Measurements from ENCODE around the gene ZBTB49.

ZBTB49 gene

GRCh38 chr4:4284827-4285618, 5.0 kb upstream of the ZBTB49 start:
- DNase-seq (ENCODE audit: low spot score): peak; percentile 27

- DNase-seq (ENCODE audit: low spot score): no peak
Observed at GRCh38 chr4:4288098-4288497, 2.0 kb upstream of the ZBTB49 start.

DNA sequence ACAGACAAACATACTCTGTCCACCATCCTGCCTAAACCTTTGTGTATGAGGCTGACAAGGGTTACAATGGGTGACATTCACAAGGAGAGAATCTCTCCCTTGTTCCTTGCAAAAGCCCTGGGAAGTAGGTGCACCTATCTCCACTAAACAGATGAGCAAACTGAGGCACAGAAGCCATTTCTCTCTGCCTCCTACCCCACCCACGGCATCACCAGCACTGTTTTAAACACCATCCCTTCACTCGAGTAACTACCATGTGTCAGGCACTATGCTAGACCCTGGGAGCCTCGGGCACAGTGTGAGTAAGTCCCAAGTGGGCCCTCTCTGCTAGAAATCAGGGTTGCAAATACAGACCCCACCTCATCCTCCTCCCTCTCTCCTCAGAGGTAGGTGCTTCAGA, 996 bp upstream of the ZBTB49 start:
- DNase-seq (ENCODE audit: low spot score): no peak

- no peak for DNase-seq (ENCODE audit: low spot score)
Observed at GRCh38 chr4:4289597-4289940, 482 bp upstream of the ZBTB49 start.

DNA sequence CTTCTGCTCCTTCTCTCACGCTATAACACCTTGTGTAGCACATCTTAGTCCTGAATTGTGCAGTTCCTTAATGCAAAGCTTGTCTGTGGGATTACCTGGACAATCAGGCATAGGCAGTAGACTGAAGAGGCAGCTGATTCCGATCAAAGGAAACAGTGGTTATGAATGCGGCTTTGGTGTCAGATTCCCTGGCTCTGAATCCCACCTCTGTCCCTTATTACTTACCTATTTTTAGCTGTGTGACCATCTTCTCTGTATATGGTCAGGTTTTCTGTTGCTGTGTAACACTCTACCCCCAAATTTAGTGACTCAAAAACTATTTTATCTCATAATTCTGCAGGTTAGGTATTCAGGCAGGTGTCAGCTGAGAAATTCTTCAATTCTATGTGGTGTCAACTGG, 3.2 kb downstream of the ZBTB49 start:
- no peak for DNase-seq (ENCODE audit: low spot score)

- DNase-seq (ENCODE audit: low spot score): no peak
Observed at GRCh38 chr4:4296283-4296846, 6.3 kb downstream of the ZBTB49 start.

GRCh38 chr4:4299006-4299405, 9.0 kb downstream of the ZBTB49 start:
- DNase-seq (ENCODE audit: low spot score): no peak

GRCh38 chr4:4302001-4302400, 11.9 kb downstream of the ZBTB49 start:
- DNase-seq (ENCODE audit: low spot score): no peak

- no peak for DNase-seq (ENCODE audit: low spot score)
Observed at GRCh38 chr4:4302416-4302815, 12.4 kb downstream of the ZBTB49 start.

DNA sequence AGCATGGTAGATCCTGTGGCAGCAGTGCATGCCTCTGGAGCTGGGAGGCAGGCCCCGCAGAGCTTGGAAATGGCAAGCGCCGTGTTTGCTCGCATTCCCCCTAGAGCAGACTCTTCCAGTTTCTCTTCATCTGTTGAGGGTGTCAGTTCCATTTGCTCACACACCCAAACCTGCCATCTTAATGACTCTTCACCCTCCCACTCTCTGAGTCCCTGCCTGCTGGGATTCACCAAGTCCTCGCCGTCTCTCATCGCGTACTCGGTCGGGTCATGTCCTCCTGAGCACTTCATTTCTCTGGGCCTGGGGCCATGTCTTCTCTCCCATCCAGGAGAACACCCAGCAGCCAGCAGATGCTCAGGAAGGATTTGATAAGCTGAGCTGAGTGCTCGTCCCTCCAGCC, 16.9 kb downstream of the ZBTB49 start:
- DNase-seq (ENCODE audit: low spot score): no peak

- DNase-seq (ENCODE audit: low spot score): no peak
Observed at GRCh38 chr4:4308800-4309441, 18.9 kb downstream of the ZBTB49 start.

DNA sequence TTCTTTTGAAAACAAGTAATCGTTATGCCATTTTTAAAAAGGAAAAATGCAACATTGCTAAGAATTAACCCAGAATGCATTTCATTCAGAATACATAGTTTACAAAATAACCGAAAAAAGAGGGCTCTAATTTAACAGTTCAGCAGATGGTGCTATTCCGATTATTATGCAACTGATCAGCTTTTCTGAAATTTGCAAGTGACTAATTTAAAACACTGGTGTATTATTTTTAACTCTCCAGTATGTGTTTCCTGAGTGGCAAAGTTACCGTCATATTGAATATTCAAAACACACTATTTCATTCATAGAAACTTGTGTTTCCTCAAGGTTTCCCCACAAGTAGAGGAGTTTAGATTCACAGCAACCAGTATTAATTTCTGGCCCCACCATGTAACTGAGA, 21.1 kb downstream of the ZBTB49 start:
- no peak for DNase-seq (ENCODE audit: low spot score)

DNA sequence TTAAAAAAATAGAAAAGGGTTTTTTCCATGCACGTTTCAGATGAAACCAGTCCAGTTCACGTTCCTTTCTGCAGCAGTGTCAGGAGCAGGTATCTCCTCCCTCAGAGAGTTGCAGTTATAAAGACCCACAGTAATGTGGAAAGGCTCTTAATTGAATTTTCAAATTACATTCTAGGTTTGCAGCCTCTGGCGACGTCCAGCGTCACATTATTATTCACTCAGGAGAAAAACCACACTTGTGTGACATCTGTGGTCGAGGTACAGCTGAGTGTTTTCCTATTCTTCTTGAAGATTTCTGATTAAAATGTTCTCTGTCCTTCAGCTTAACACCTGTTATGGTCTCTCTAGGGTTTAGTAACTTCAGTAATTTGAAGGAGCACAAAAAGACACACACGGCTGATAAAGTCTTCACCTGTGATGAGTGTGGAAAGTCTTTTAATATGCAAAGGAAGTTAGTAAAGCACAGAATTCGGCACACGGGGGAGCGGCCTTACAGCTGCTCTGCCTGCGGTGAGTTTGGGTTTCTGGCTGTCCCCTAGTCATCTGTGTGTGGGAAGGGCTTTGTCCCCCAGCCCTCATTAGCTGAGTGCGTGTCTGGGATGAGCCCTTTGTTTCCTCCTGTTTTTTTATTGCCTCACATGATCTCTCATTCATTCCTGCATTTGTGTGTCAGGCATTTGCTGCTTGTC, 25.6 kb downstream of the ZBTB49 start:
- no peak for DNase-seq (ENCODE audit: low spot score)

DNA sequence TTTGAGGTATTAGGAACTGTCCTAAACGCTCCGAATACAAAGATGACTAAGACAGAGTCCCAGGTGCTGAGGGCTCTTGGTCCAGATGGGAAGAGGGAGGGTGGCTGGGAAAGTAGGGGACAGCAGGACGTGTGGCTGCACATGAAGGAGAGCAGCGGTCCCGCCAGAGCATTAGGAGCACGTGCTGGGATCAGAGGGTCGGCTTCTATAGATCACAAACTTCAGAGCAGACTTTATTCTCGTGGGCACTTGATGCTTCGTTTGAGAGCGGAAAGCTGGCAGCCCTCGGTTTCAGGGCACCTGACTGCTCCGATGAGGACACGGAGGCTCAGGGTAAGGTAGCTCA, 26.1 kb downstream of the ZBTB49 start:
- no peak for DNase-seq (ENCODE audit: low spot score)

DNA sequence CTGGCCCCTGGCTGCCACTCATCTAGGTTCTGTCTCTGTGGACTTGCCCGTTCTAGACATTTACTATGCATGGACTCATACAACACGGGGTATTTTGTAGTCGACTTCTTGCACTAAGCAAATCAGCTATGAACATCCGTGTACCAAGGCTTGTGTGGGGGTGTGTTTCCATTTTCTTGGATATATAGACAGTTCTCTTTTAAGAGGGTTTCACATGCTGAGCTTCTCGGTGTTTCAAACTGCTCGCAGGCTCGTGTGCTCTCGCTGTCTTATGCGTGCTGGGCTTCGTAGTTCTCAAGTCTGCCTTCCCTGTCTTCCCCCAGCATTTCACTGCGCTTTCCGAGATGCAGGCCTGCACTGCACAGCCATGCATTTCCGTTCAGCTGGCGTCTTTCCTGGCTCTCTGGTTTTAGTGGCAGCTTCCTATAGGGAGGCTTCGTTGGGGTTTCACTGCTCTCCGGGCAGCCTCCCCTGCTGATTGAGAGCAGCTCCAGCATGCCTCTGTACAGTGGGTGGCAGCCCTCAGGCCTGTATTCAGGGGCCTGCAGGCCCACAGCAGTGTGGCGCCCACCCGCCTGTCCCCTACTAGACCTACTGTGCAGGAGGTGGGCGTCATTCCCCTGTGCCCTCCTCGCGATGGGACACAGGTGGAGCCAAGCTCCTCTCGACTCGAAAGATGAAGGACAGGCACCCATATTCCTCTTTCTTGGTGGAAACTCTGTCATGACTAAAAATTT, 27.6 kb downstream of the ZBTB49 start:
- DNase-seq (ENCODE audit: low spot score): no peak

DNA sequence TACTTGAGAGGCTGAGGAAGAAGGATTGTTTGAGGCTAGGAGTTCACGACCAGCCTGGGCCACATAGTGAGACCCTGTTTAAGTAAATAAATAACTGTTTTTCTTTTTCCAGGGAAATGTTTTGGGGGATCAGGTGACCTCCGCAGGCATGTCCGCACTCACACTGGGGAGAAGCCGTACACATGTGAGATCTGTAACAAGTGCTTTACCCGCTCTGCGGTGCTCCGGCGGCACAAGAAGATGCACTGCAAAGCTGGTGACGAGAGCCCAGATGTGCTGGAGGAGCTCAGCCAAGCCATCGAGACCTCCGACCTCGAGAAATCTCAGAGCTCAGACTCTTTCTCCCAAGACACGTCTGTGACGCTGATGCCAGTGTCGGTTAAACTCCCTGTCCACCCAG, 30.5 kb downstream of the ZBTB49 start:
- no peak for DNase-seq (ENCODE audit: low spot score)

GRCh38 chr4:4320951-4321714, 31.1 kb downstream of the ZBTB49 start:
- no peak for DNase-seq (ENCODE audit: low spot score)

DNA sequence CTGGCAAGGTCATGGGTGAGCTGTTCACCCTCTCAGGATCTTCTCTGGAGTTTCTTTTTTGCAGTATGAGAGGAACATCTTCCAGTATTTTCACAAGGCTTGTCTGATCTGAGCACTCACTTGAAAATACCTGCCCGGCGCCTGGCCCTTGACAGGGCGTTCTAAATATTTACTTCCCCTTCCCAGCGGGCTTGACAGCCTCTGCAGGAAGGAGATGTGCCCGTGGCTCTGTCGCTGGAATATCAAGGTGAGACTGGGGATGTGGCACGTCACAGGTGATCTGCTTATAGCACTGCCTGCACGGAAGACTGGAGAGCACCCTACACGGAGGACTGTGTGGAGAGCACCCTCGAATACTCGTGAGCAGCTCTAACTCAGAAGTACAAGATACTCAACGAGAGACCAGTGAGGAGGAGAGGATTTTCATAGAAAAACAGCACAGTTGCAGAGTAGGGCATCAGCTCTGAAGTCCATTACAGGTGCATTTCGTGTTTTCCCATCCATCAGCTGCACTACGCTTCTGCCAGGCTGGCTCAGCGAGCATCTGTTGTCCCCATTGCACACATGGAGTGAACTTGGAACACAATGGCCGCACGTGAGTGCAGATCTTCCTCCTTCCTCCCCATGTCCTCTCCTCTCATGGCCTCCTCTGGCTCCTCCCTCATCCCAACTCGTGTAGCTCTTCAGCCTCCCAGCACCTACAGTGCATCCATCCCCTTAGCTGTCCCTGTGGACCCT, 32.1 kb downstream of the ZBTB49 start:
- no peak for DNase-seq (ENCODE audit: low spot score)

DNA sequence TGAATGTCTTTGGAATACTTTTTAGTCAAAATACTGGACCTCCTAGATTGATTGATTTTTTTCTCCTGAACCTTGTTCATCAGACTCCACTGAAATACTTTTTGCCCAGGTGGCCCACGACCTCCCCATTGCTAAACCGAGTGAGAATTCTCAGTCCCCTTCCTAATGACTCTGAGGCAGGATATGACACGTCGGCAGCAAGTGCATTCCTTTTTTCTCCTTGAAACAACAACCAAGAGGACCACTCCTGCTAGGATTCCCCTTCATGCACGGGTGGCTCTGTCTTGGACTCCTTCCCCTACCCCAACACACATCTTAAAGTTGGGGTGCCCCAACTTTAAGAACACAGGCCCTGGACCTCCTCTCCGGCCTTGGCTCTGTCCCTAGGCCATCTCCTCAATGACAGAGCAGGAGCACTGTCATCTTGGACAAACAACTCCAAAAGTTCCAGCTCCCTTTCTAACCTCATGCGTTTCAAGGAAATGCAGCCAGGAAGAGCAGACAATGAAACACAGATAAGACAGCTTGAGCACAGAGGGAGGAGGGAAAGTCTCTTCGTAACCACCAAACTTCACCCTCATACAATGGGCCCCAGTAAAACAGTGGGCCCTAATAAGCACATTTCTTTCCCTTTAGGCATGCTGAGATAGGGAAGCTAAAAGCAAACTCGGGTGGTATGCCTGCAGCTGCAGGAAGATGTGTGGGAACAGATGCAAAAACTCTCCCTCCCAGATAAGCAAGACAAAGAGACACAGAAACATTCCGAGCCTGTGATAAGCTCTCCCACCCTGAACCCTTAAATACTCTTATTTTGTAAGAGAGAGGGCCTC, 33.9 kb downstream of the ZBTB49 start:
- DNase-seq (ENCODE audit: low spot score): no peak

- no peak for DNase-seq (ENCODE audit: low spot score)
Observed at GRCh38 chr4:4325321-4325720, 35.3 kb downstream of the ZBTB49 start.
